ENCODE data around the gene MEGF9.

GRCh38 chr9:120593250-120593954, 120.9 kb downstream of the MEGF9 start:
- TF ChIP-seq CTCF (IDR thresholded peaks at IDR 0.05; ENCODE audit: low read length) (no peak), EZH2 (IDR thresholded peaks at IDR 0.05; ENCODE audit: borderline replicate concordance, low read length) (no peak)

All from OCI-LY1 (cell line).